NT2/D1 (cell line): ENCODE data around the gene AK3.

Experiments
- SUZ12 ChIP-seq: IDR thresholded peaks from 2 replicates; pipeline ENCODE4 v1.6.1; 2011; ENCODE audit not compliant: insufficient read length, insufficient read depth; ENCODE audit errors: extremely low read depth
- YY1 ChIP-seq: IDR thresholded peaks from 2 replicates; pipeline ENCODE4 v1.6.1; 2011; ENCODE audit not compliant: insufficient read length, insufficient read depth
- ZNF274 ChIP-seq: IDR thresholded peaks from 2 replicates; pipeline ENCODE4 v1.6.1; 2011; ENCODE audit warnings: mild to moderate bottlenecking, low read depth, low read length

DNA sequence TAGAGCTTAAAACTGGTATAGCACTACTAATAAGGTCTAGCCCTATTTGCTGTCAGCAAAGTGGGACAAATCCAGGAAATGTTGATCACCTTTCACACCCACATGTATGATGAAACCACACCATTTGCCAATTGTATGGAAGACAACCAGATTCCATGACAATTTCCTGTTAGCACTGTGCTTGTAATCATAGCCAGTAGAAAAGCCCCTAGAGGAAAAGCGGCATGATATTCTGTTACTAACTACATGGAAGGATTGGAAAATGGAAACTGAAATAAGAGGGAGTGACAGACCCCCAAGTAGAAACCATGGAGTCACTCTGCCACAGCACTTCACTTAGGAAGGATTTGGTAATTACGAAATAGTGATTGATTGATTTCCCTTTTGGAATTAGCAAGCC, 75.6 kb downstream of the AK3 start:
- TF ChIP-seq ZNF274 (no peak), SUZ12 (no peak), YY1 (no peak)
